GM19468 (cell line): ENCODE measurements around the gene SPOCK1.
"Not testable (repeated sequence)": the region's sequence is repeated elsewhere in the genome, so short reads cannot be mapped to it uniquely, and the experiment has no call there.

Source experiments
- ATAC-seq: cut with Tn5 transposase; IDR thresholded peaks from one replicate; pipeline ENCODE4 v1.9.1; 2021; ENCODE audit warnings: mild to moderate bottlenecking, moderate library complexity, moderate number of reproducible peaks; ENCODE audit not compliant: unreplicated experiment; ENCODE audit errors: extremely low read depth

Gene SPOCK1

GRCh38 chr5:137248527-137248926 lies 250.6 kb downstream of the SPOCK1 start:
- ATAC-seq = no peak

- no peak for ATAC-seq
Observed at GRCh38 chr5:137245438-137245837, 253.7 kb downstream of the SPOCK1 start.

GRCh38 chr5:137240285-137240684 lies 258.8 kb downstream of the SPOCK1 start:
- no peak for ATAC-seq

- ATAC-seq = no peak
Observed at GRCh38 chr5:137236849-137237507, 262.1 kb downstream of the SPOCK1 start.

- no peak for ATAC-seq
Observed at GRCh38 chr5:137236252-137236651, 262.9 kb downstream of the SPOCK1 start.

- ATAC-seq = no peak
Observed at GRCh38 chr5:137234973-137235943, 263.9 kb downstream of the SPOCK1 start.

GRCh38 chr5:137233726-137234125 lies 265.4 kb downstream of the SPOCK1 start:
- ATAC-seq = no peak

GRCh38 chr5:137233304-137233703 lies 265.8 kb downstream of the SPOCK1 start:
- not testable (repeated sequence) for ATAC-seq

GRCh38 chr5:137231540-137231939 lies 267.6 kb downstream of the SPOCK1 start:
- no peak for ATAC-seq

- no peak for ATAC-seq
Observed at GRCh38 chr5:137228816-137229215, 270.3 kb downstream of the SPOCK1 start.

- ATAC-seq = no peak
Observed at GRCh38 chr5:137226081-137226480, 273.0 kb downstream of the SPOCK1 start.

GRCh38 chr5:137223324-137224295 lies 275.5 kb downstream of the SPOCK1 start:
- ATAC-seq = no peak

GRCh38 chr5:137221943-137222342 lies 277.2 kb downstream of the SPOCK1 start:
- ATAC-seq = no peak

GRCh38 chr5:137220523-137220927 lies 278.6 kb downstream of the SPOCK1 start:
- peak; percentile 54 for ATAC-seq

GRCh38 chr5:137218896-137219295 lies 280.2 kb downstream of the SPOCK1 start:
- no peak for ATAC-seq

- ATAC-seq = no peak
Observed at GRCh38 chr5:137218471-137218870, 280.7 kb downstream of the SPOCK1 start.

- ATAC-seq = no peak
Observed at GRCh38 chr5:137217599-137218200, 281.4 kb downstream of the SPOCK1 start.

- no peak for ATAC-seq
Observed at GRCh38 chr5:137216976-137217598, 282.0 kb downstream of the SPOCK1 start.

- ATAC-seq = no peak
Observed at GRCh38 chr5:137215780-137216179, 283.3 kb downstream of the SPOCK1 start.
